B cell (primary cell): ENCODE measurements around the gene STEAP2. TPM values are rescaled to one million over a fixed set of nuclear protein-coding genes. Genes with fewer than 3 reads are reported as not detected.

ENCODE experiments used
- ATAC-seq: fragments of 200-7000 bp; cut with Tn5 transposase; one replicate; pipeline ENCODE4 v1.10.0; 2021; ENCODE audit warnings: low read depth, mild to moderate bottlenecking, moderate number of reproducible peaks, moderate library complexity
- CTCF ChIA-PET: fragments of 350-600 bp; sonication (Branson Sonifier 250); formaldehyde crosslinking; loops from one replicate; lab custom pipeline; 2021; ENCODE audit warnings: antibody characterized with exemption, inconsistent platforms; lab: Charles Lee
- POLR2A ChIA-PET: fragments of 350-600 bp; sonication (Branson Sonifier 250); formaldehyde crosslinking; loops from one replicate; lab custom pipeline; 2021; ENCODE audit warnings: antibody characterized with exemption; lab: Charles Lee
- DNase-seq: peaks from one replicate; pipeline ENCODE4 v3.0.0; 2013
- H2AFZ ChIP-seq: 2 replicates; pipeline ENCODE4 v1.6.1; 2012; ENCODE audit warnings: mild to moderate bottlenecking, low read depth, low read length; ENCODE audit not compliant: insufficient read depth, poor library complexity, severe bottlenecking
- H3K27ac ChIP-seq, 2 donors: 1 replicate in 1 of 2; 2 replicates in 1 of 2; pipeline ENCODE4 v1.5.1; 2012 to 2013; ENCODE audit warnings: low read length in 2 of 2, mild to moderate bottlenecking in 2 of 2, moderate library complexity in 1 of 2
- H3K27me3 ChIP-seq, 4 experiments: fragments of 200-600 bp in 1 of 4; sonication (generic) in 1 of 4; replicated peaks in 1 of 4; 1 replicate in 2 of 4; 2 replicates in 2 of 4; pipeline versions ENCODE4 v1.6.1 to v1.7.0; 2013 to 2016; ENCODE audit warnings: low read length in 3 of 4, mild to moderate bottlenecking in 2 of 4, mixed read lengths in 1 of 4, moderate library complexity in 1 of 4; ENCODE audit not compliant: insufficient read depth in 4 of 4, control insufficient read depth in 3 of 4; ENCODE audit errors: control extremely low read depth in 1 of 4
- H3K36me3 ChIP-seq, 2 experiments: replicated peaks in 1 of 2; 1 replicate in 1 of 2; 2 replicates in 1 of 2; pipeline versions ENCODE4 v1.6.1 to v1.7.1; 2013; ENCODE audit warnings: low read length in 1 of 2; ENCODE audit not compliant: insufficient read depth in 2 of 2, control insufficient read depth in 1 of 2; ENCODE audit errors: control extremely low read depth in 1 of 2, extremely low read depth in 1 of 2
- H3K4me1 ChIP-seq, 2 donors: fragments of 200-600 bp in 1 of 2; sonication (generic) in 1 of 2; 1 replicate in 1 of 2; 2 replicates in 1 of 2; pipeline versions ENCODE4 v1.5.1 to v1.6.1; 2013 to 2017; ENCODE audit warnings: low read length in 2 of 2; ENCODE audit not compliant: control insufficient read depth in 2 of 2, insufficient read depth in 2 of 2
- H3K4me2 ChIP-seq: replicated peaks from 2 replicates; pipeline ENCODE3; 2012; ENCODE audit warnings: mild to moderate bottlenecking, low read depth, low read length; ENCODE audit not compliant: poor library complexity, severe bottlenecking
- H3K4me3 ChIP-seq, 5 experiments: fragments of 200-600 bp in 1 of 5; sonication (generic) in 1 of 5; 1 replicate in 3 of 5; 2 replicates in 2 of 5; pipeline versions ENCODE4 v1.5.1 to v1.7.0; 2011 to 2016; ENCODE audit warnings: low read length in 4 of 5, mild to moderate bottlenecking in 4 of 5, low read depth in 2 of 5, control low read depth in 1 of 5, moderate library complexity in 1 of 5; ENCODE audit not compliant: insufficient read depth in 1 of 5; ENCODE audit errors: control extremely low read depth in 1 of 5, extremely low read depth in 1 of 5
- H3K79me2 ChIP-seq: fragments of 200-600 bp; sonication (generic); one replicate; pipeline ENCODE4 v1.6.0; 2016; ENCODE audit warnings: low read length; ENCODE audit not compliant: control insufficient read depth, insufficient read depth
- H3K9ac ChIP-seq: fragments of 200-600 bp; sonication (generic); 2 replicates; pipeline ENCODE4 v1.6.1; 2017; ENCODE audit warnings: mild to moderate bottlenecking, low read length, moderate library complexity
- H3K9me3 ChIP-seq, 3 donors: one replicate each; pipeline versions ENCODE4 v1.6.1 to v1.7.1; 2013; ENCODE audit warnings: low read length in 2 of 3; ENCODE audit not compliant: control insufficient read depth in 2 of 3, insufficient read depth in 1 of 3; ENCODE audit errors: control extremely low read depth in 1 of 3
- H4K20me1 ChIP-seq: 2 replicates; pipeline ENCODE4 v1.6.0; 2012; ENCODE audit warnings: mild to moderate bottlenecking, low read length; ENCODE audit not compliant: insufficient read depth, control insufficient read depth, poor library complexity, severe bottlenecking
- H3K27ac Mint-ChIP-seq: one replicate; pipeline ENCODE4 v1.8.0; 2021; ENCODE audit warnings: mixed read lengths
- H3K27me3 Mint-ChIP-seq: one replicate; pipeline ENCODE4 v1.8.0; 2021; ENCODE audit warnings: mixed read lengths
- H3K4me1 Mint-ChIP-seq: one replicate; pipeline ENCODE4 v1.8.0; 2021; ENCODE audit warnings: mixed read lengths
- H3K4me3 Mint-ChIP-seq: one replicate; pipeline ENCODE4 v1.8.0; 2021; ENCODE audit warnings: mixed read lengths
- H3K9me3 Mint-ChIP-seq: one replicate; pipeline ENCODE4 v1.8.0; 2022; ENCODE audit warnings: mixed read lengths; ENCODE audit not compliant: insufficient read depth
- CTCF ChIP-seq: fragments of 200-600 bp; IDR thresholded peaks from one replicate; pipeline ENCODE4 v1.8.0; 2022; ENCODE audit warnings: antibody characterized with exemption, mild to moderate bottlenecking
- EZH2 ChIP-seq: IDR thresholded peaks from 2 replicates; pipeline ENCODE4 v1.6.1; 2012; ENCODE audit warnings: borderline replicate concordance, low read depth, mild to moderate bottlenecking, moderate library complexity, low read length; ENCODE audit not compliant: insufficient read depth, poor library complexity, severe bottlenecking
- WGBS: methylation state at CpG from one replicate; pipeline ENCODE4 v1.1.5; 2013; ENCODE audit warnings: missing lambda C conversion rate; ENCODE audit not compliant: insufficient coverage; 5-methylcytosine and 5-hydroxymethylcytosine counted together
- intact Hi-C: fragments of 100-400 bp; cut with micrococcal nuclease; formaldehyde crosslinking; loops from one replicate; pipeline ENCODE4 v1.10.0; 2022
- polyA plus RNA-seq: library from polyadenylated mRNA; depleted of rRNA; stranded (reverse); fragments of >200 nt; gene quantifications from 2 replicates; pipeline ENCODE4 v1.2.3, GENCODE V29; 2012
- total RNA-seq, 2 donors: library from RNA; stranded (reverse); fragments of 120-200 nt in 1 of 2; gene quantifications; 1 replicate in 1 of 2; 2 replicates in 1 of 2; pipeline versions ENCODE4 v1.2.3 to v1.2.4, GENCODE V29; 2013 to 2022

The STEAP2 gene
- total and polyA plus RNA-seq, 2 donors (not counting 1 experiment from before 2014, with no cell fraction given) = not detected

- Mint-ChIP-seq H3K27ac (no peak overlapping the region), H3K27me3 (peaks cover 12% of the 10 kb centered on the region), H3K4me3 (no peak overlapping the region), H3K9me3 (no peaks in the 10 kb centered on the region), H3K4me1 (no peaks in the 10 kb centered on the region)
- Histone ChIP-seq H3K36me3 (no peaks in the 10 kb centered on the region), H3K79me2 (no peaks in the 10 kb centered on the region), H3K4me2 (no peak overlapping the region), H3K4me3 (no peak overlapping the region), H3K27me3 (peaks cover 0 to 2% (median 0%) of the 10 kb centered on the region in 4 experiments), H4K20me1 (no peaks in the 10 kb centered on the region), H3K9me3 (no peaks in the 10 kb centered on the region), H3K4me1 (no peaks in the 10 kb centered on the region), H3K9ac (no peak overlapping the region), H3K27ac (no peak overlapping the region), H2AFZ (no peak overlapping the region)
- WGBS = no CpG with 5 or more reads among the region's 2 CpGs
- intact Hi-C loops = no loop called here
- ATAC-seq (no peak), DNase-seq (no peak)
- TF ChIP-seq EZH2 (no peak), CTCF (no peak)
- ChIA-PET POLR2A (no interaction called here), CTCF (interaction anchor here (2.8 kb wide), 1 partner anchor 12 kb away, joined by 10 read pairs; the partner anchor contains the start of gene STEAP1)
These were observed 45.8 kb upstream of the STEAP2 start for GRCh38 chr7:90165724-90166123.

- H3K36me3 ChIP-seq = no peaks in the 10 kb centered on the region
- intact Hi-C loops = no loop called here
- no peaks in the 10 kb centered on the region for H4K20me1 ChIP-seq
- no peaks in the 10 kb centered on the region for H3K79me2 ChIP-seq
- ChIA-PET POLR2A (no interaction called here), CTCF (interaction anchor here (2.8 kb wide), 1 partner anchor 12 kb away, joined by 10 read pairs; the partner anchor contains the start of gene STEAP1)
- no peak overlapping the region for H3K27ac Mint-ChIP-seq
- TF ChIP-seq CTCF (no peak), EZH2 (no peak)
- ATAC-seq (no peak), DNase-seq (no peak)
- H2AFZ ChIP-seq = no peak overlapping the region
- no peaks in the 10 kb centered on the region for H3K4me1 Mint-ChIP-seq
- no peak overlapping the region for H3K4me2 ChIP-seq
- H3K9me3 ChIP-seq = no peaks in the 10 kb centered on the region
- peaks cover 15% of the 10 kb centered on the region for H3K27me3 Mint-ChIP-seq
- H3K27me3 ChIP-seq = peaks cover 0 to 2% (median 0%) of the 10 kb centered on the region in 4 experiments
- H3K9ac ChIP-seq = no peak overlapping the region
- H3K27ac ChIP-seq = no peak overlapping the region
- WGBS = 94% methylated on average over 2 of the region's 3 CpGs
- no peaks in the 10 kb centered on the region for H3K9me3 Mint-ChIP-seq
- H3K4me1 ChIP-seq = no peaks in the 10 kb centered on the region
- no peak overlapping the region for H3K4me3 ChIP-seq
- no peak overlapping the region for H3K4me3 Mint-ChIP-seq
These were observed 45.4 kb upstream of the STEAP2 start for GRCh38 chr7:90166153-90166552.
